SK-N-SH (cell line): ENCODE measurements around the gene SLC5A11. TPM values are rescaled to one million over a fixed set of nuclear protein-coding genes. Genes with fewer than 3 reads are reported as not detected.
A peak's percentile ranks its signal among the peaks of the same experiment; 100 is the strongest.

ENCODE experiments used
- CTCF ChIA-PET: fragments of 300-600, 350-600 bp; formaldehyde crosslinking; extraction: SDS; loops from one replicate; lab custom pipeline; 2021; lab: Yijun Ruan, JAX
- POLR2A ChIA-PET: fragments of 350-600 bp; sonication (Branson Sonifier 250); formaldehyde crosslinking; extraction: SDS; loops from one replicate; lab custom pipeline; 2020; ENCODE audit warnings: antibody characterized with exemption, inconsistent platforms; lab: Yijun Ruan, JAX
- DNase-seq: peaks from one replicate; pipeline ENCODE4 v3.0.0; 2012
- H2AFZ ChIP-seq: fragments of 200-600 bp; sonication (generic); 2 replicates; pipeline ENCODE4 v1.8.1; 2016; ENCODE audit warnings: antibody characterized with exemption, mild to moderate bottlenecking, low read depth
- H3F3A ChIP-seq: fragments of 200-600 bp; sonication (generic); replicated peaks from 2 replicates; pipeline ENCODE3; 2016; ENCODE audit warnings: antibody characterized with exemption, mild to moderate bottlenecking; ENCODE audit not compliant: insufficient read depth
- H3K27ac ChIP-seq, 2 experiments: fragments of 200-500 bp in 1 of 2; fragments of 200-600 bp in 1 of 2; sonication (Bioruptor generic) in 1 of 2; sonication (generic), shearing (Covaris generic) in 1 of 2; 2 replicates each; pipeline versions ENCODE4 v1.5.1 to v1.6.1; 2014 to 2016; ENCODE audit warnings: low read depth in 2 of 2, inconsistent platforms in 1 of 2, low read length in 1 of 2, mild to moderate bottlenecking in 1 of 2, mixed read lengths in 1 of 2
- H3K27me3 ChIP-seq: fragments of 200-600 bp; sonication (generic), shearing (Covaris generic); 2 replicates; pipeline ENCODE4 v1.6.1; 2016; ENCODE audit warnings: mixed run types; ENCODE audit not compliant: insufficient read depth
- H3K36me3 ChIP-seq, 2 experiments: fragments of 200-500 bp in 1 of 2; fragments of 200-600 bp in 1 of 2; sonication (Bioruptor generic) in 1 of 2; sonication (generic) in 1 of 2; replicated peaks in 1 of 2; 2 replicates each; pipeline versions ENCODE3 to v1.5.1; 2014 to 2016; ENCODE audit warnings: low read length in 1 of 2, mild to moderate bottlenecking in 1 of 2; ENCODE audit not compliant: insufficient read depth in 2 of 2, control insufficient read depth in 1 of 2
- H3K4me1 ChIP-seq, 2 experiments: fragments of 200-500 bp in 1 of 2; fragments of 200-600 bp in 1 of 2; sonication (Bioruptor generic) in 1 of 2; sonication (generic), shearing (Covaris generic) in 1 of 2; 2 replicates each; pipeline versions ENCODE4 v1.5.1 to v1.6.1; 2014 to 2016; ENCODE audit warnings: low read depth in 1 of 2, low read length in 1 of 2, mixed run types in 1 of 2; ENCODE audit not compliant: insufficient read depth in 2 of 2, control insufficient read depth in 1 of 2
- H3K4me2 ChIP-seq: fragments of 200-600 bp; sonication (generic), shearing (Covaris generic); 2 replicates; pipeline ENCODE4 v1.6.1; 2017; ENCODE audit warnings: mixed run types
- H3K4me3 ChIP-seq, 2 experiments: fragments of 200-500 bp in 1 of 2; fragments of 200-600 bp in 1 of 2; sonication (Bioruptor generic) in 1 of 2; sonication (generic), shearing (Covaris generic) in 1 of 2; 2 replicates each; pipeline versions ENCODE4 v1.5.1 to v1.8.1; 2014 to 2016; ENCODE audit warnings: low read depth in 2 of 2, inconsistent platforms in 1 of 2, low read length in 1 of 2, mild to moderate bottlenecking in 1 of 2, mixed read lengths in 1 of 2, moderate library complexity in 1 of 2
- H3K79me2 ChIP-seq: fragments of 200-600 bp; sonication (generic); 2 replicates; pipeline ENCODE4 v1.8.1; 2017; ENCODE audit warnings: mild to moderate bottlenecking; ENCODE audit not compliant: insufficient read depth
- H3K9ac ChIP-seq: fragments of 200-600 bp; sonication (generic); 2 replicates; pipeline ENCODE4 v1.6.1; 2017; ENCODE audit warnings: mixed run types
- H3K9me2 ChIP-seq: fragments of 200-600 bp; sonication (generic); 2 replicates; pipeline ENCODE4 v1.6.1; 2017; ENCODE audit warnings: mixed run types
- H3K9me3 ChIP-seq: fragments of 200-600 bp; sonication (generic); 2 replicates; pipeline ENCODE4 v1.6.1; 2017; ENCODE audit warnings: mixed run types, mild to moderate bottlenecking, moderate library complexity
- H4K20me1 ChIP-seq: fragments of 200-600 bp; sonication (generic); 2 replicates; pipeline ENCODE4 v1.6.1; 2017; ENCODE audit warnings: mild to moderate bottlenecking, mixed run types; ENCODE audit not compliant: insufficient read depth
- EP300 ChIP-seq, 2 experiments: IDR thresholded peaks; 2 replicates each; pipeline versions ENCODE4 v1.4.0 to v1.6.1; 2012; ENCODE audit warnings: borderline replicate concordance in 1 of 2, low read depth in 1 of 2, low read length in 1 of 2
- FOSL2 ChIP-seq: IDR thresholded peaks from 2 replicates; pipeline ENCODE4 v1.4.0; 2012; ENCODE audit warnings: low read depth, mild to moderate bottlenecking, moderate library complexity, borderline replicate concordance
- GABPA ChIP-seq: IDR thresholded peaks from 2 replicates; pipeline ENCODE4 v1.4.0; 2012; ENCODE audit warnings: low read depth, mild to moderate bottlenecking
- MXI1 ChIP-seq: IDR thresholded peaks from 2 replicates; pipeline ENCODE4 v1.6.1; 2012; ENCODE audit warnings: mild to moderate bottlenecking, low read depth, low read length, improper control_type of control experiment
- SIN3A ChIP-seq: IDR thresholded peaks from 2 replicates; pipeline ENCODE4 v1.6.1; 2012; ENCODE audit warnings: low read depth, mild to moderate bottlenecking, low read length, moderate library complexity, borderline replicate concordance
- SMC3 ChIP-seq: IDR thresholded peaks from 2 replicates; pipeline ENCODE4 v1.6.1; 2012; ENCODE audit warnings: low read depth, low read length, improper control_type of control experiment
- YY1 ChIP-seq: IDR thresholded peaks from 2 replicates; pipeline ENCODE4 v1.4.0; 2012; ENCODE audit warnings: low read depth, mild to moderate bottlenecking
- WGBS: methylation state at CpG from one replicate; pipeline ENCODE4 v1.1.6; 2017; ENCODE audit warnings: low lambda C conversion rate; 5-methylcytosine and 5-hydroxymethylcytosine counted together
- polyA plus RNA-seq, 3 experiments: library from polyadenylated mRNA; depleted of rRNA; stranded (reverse); fragments of >200 nt; gene quantifications; 2 replicates each; pipeline ENCODE4 v1.2.3, GENCODE V29; 2012
- TF ChIP-seq, protein P1 (sequence below): IDR thresholded peaks from 2 replicates; pipeline ENCODE4 v1.6.1; 2012; ENCODE audit warnings: mild to moderate bottlenecking, low read depth, low read length, moderate library complexity

SLC5A11 gene
- polyA plus RNA-seq, 1 of the 3 experiments (the other 2 are of a cell fraction): not detected

DNA sequence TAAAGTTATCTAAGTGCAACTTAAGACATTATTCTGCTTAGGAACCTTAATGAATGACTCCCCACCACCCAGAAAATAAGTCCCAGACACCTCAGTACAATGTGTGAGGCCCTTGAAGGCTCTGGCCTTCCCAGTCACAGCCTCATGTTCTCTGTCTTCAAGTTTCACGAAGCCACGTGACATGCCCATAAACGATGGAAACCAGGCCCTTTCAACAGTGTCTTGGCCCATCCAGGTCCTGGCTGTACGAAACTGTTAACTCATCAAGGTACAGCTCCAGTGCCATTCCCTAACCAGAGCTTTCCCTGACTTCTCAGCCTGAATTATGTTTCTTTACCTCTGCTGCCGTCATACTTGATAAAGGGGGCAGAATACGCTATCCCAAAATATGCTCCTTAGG is 100.4 kb downstream of the SLC5A11 start:
- ChIA-PET CTCF (interaction anchor here (0.6 to 1.1 kb wide), 2 partner anchors 18 to 331 kb away, joined by 3 to 4 read pairs; no protein-coding TSS in a partner anchor), POLR2A (no interaction called here)
- peaks cover 6% of the 10 kb centered on the region for H3F3A ChIP-seq
- no peak overlapping the region; a peak in 1 of 4 replicates for H3K27ac ChIP-seq
- H3K4me3 ChIP-seq: no peak overlapping the region
- no peaks in the 10 kb centered on the region for H4K20me1 ChIP-seq
- H3K9me2 ChIP-seq: no peaks in the 10 kb centered on the region
- 94% methylated on average over 6 of the region's 6 CpGs for WGBS
- no peak overlapping the region for H3K9ac ChIP-seq
- H3K4me2 ChIP-seq: no peak overlapping the region
- no peaks in the 10 kb centered on the region for H3K9me3 ChIP-seq
- peaks cover 32 to 68% of the 10 kb centered on the region in 2 experiments for H3K36me3 ChIP-seq
- no peaks in the 10 kb centered on the region for H3K27me3 ChIP-seq
- no peak for TF ChIP-seq SMC3
- TF ChIP-seq YY1: no peak
- no peaks in the 10 kb centered on the region for H3K4me1 ChIP-seq
- H2AFZ ChIP-seq: no peak overlapping the region
- no peaks in the 10 kb centered on the region for H3K79me2 ChIP-seq
- DNase-seq: no peak

DNA sequence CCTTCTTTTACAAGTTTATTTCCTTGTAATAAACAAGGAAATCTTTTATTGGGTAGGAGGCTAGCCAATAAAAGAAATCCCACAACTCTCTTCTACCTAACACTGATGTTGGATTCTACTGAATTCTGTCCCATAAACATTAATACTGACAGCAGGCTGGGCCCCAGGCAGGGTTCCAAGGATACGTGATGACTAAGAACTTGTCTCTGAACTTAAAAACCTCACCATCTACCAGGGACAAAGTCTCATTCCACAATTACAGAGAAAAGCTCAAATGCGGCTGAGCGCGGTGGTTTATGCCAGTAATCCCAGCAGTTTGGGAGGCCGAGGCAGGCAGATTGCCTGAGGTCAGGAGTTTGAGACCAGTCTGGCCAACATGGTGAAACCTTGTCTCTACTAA is 104.5 kb downstream of the SLC5A11 start:
- H4K20me1 ChIP-seq: no peaks in the 10 kb centered on the region
- H2AFZ ChIP-seq: no peak overlapping the region
- 81% methylated on average over 5 of the region's 5 CpGs for WGBS
- POLR2A ChIA-PET: no interaction called here
- no peak overlapping the region for H3K9ac ChIP-seq
- no peaks in the 10 kb centered on the region for H3K79me2 ChIP-seq
- no peaks in the 10 kb centered on the region for H3K9me3 ChIP-seq
- peaks cover 6% of the 10 kb centered on the region for H3F3A ChIP-seq
- no peak overlapping the region for H3K4me2 ChIP-seq
- H3K4me3 ChIP-seq: no peak overlapping the region
- no peak for DNase-seq
- no peaks in the 10 kb centered on the region for H3K4me1 ChIP-seq
- no peaks in the 10 kb centered on the region for H3K27me3 ChIP-seq
- TF ChIP-seq FOSL2 (0 out of 2 replicates have a peak, but pooled peaks have one; percentile 12), SIN3A (no peak)
- H3K36me3 ChIP-seq: peaks cover 46 to 88% of the 10 kb centered on the region in 2 experiments
- CTCF ChIA-PET: interaction anchor here (1.3 to 1.4 kb wide), 2 partner anchors 18 to 433 kb away, joined by 4 read pairs; no protein-coding TSS in a partner anchor
- H3K27ac ChIP-seq: no peak overlapping the region
- no peaks in the 10 kb centered on the region for H3K9me2 ChIP-seq

DNA sequence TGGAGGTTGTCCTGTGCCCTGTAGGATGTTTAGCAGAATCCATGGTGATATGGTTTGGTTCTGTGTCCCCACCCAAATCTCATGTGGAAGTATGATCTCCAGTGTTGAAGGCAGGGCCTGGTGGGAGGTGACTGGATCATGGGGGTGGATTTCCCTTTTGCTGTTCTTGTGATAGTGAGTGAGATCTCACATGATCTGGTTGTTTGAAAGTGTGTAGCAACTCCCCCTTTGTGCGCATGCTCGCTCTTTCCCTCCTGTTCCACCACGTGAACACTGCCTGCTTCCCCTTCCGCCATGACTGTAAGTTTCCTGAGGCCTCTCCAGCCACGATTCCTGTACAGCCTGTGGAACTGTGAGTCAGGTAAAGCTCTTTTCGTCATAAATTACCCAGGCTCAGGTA is 107.5 kb downstream of the SLC5A11 start:
- H4K20me1 ChIP-seq: no peaks in the 10 kb centered on the region
- peaks cover 6% of the 10 kb centered on the region for H3F3A ChIP-seq
- CTCF ChIA-PET: interaction anchor here (0.5 kb wide), 1 partner anchor 38 kb away, joined by 3 read pairs; no protein-coding TSS in a partner anchor
- peaks cover 52 to 82% of the 10 kb centered on the region in 2 experiments for H3K36me3 ChIP-seq
- POLR2A ChIA-PET: no interaction called here
- no peak for TF ChIP-seq MXI1
- TF ChIP-seq, protein P1, sequence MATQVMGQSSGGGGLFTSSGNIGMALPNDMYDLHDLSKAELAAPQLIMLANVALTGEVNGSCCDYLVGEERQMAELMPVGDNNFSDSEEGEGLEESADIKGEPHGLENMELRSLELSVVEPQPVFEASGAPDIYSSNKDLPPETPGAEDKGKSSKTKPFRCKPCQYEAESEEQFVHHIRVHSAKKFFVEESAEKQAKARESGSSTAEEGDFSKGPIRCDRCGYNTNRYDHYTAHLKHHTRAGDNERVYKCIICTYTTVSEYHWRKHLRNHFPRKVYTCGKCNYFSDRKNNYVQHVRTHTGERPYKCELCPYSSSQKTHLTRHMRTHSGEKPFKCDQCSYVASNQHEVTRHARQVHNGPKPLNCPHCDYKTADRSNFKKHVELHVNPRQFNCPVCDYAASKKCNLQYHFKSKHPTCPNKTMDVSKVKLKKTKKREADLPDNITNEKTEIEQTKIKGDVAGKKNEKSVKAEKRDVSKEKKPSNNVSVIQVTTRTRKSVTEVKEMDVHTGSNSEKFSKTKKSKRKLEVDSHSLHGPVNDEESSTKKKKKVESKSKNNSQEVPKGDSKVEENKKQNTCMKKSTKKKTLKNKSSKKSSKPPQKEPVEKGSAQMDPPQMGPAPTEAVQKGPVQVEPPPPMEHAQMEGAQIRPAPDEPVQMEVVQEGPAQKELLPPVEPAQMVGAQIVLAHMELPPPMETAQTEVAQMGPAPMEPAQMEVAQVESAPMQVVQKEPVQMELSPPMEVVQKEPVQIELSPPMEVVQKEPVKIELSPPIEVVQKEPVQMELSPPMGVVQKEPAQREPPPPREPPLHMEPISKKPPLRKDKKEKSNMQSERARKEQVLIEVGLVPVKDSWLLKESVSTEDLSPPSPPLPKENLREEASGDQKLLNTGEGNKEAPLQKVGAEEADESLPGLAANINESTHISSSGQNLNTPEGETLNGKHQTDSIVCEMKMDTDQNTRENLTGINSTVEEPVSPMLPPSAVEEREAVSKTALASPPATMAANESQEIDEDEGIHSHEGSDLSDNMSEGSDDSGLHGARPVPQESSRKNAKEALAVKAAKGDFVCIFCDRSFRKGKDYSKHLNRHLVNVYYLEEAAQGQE: no peak
- no peak for TF ChIP-seq GABPA
- TF ChIP-seq EP300 (IDR thresholded peaks at IDR 0.05; ENCODE audit: borderline replicate concordance in 1 of 2, low read depth in 1 of 2, low read length in 1 of 2): no peak
- DNase-seq: no peak
- no peak overlapping the region for H3K4me2 ChIP-seq
- no peak overlapping the region for H2AFZ ChIP-seq
- no peaks in the 10 kb centered on the region for H3K4me1 ChIP-seq
- H3K27me3 ChIP-seq: no peaks in the 10 kb centered on the region
- H3K79me2 ChIP-seq: no peaks in the 10 kb centered on the region
- H3K4me3 ChIP-seq: no peak overlapping the region
- no peak overlapping the region for H3K27ac ChIP-seq
- no peak overlapping the region for H3K9ac ChIP-seq
- H3K9me2 ChIP-seq: no peaks in the 10 kb centered on the region
- no peaks in the 10 kb centered on the region for H3K9me3 ChIP-seq
- WGBS: 97% methylated on average over 6 of the region's 6 CpGs
